Thyroid gland (tissue), 4 donors: Measurements from ENCODE around the gene CDX4. TPM values are rescaled to one million over a fixed set of nuclear protein-coding genes. Genes with fewer than 3 reads are reported as not detected.

Experiments
- DNase-seq, 2 donors: peaks; one replicate each; pipeline ENCODE4 v3.0.0-alpha.2; 2019
- H3K27ac ChIP-seq, 3 donors: fragments of 200-600 bp; sonication (generic); 1 replicate in 2 of 3; 2 replicates in 1 of 3; pipeline ENCODE4 v1.5.1; 2016 to 2019; ENCODE audit warnings: mild to moderate bottlenecking in 1 of 3, moderate library complexity in 1 of 3
- H3K27me3 ChIP-seq: fragments of 200-600 bp; sonication (generic); one replicate; pipeline ENCODE4 v1.5.1; 2019
- H3K36me3 ChIP-seq, 2 donors: fragments of 200-600 bp; sonication (generic); one replicate each; pipeline ENCODE4 v1.5.1; 2016 to 2019
- H3K4me1 ChIP-seq, 2 donors: fragments of 200-600 bp; sonication (generic); one replicate each; pipeline ENCODE4 v1.5.1; 2017 to 2019
- H3K4me3 ChIP-seq, 3 donors: fragments of 200-600 bp; sonication (generic); replicated peaks in 1 of 3; 1 replicate in 2 of 3; 2 replicates in 1 of 3; pipeline ENCODE4 v1.5.1; 2016; ENCODE audit warnings: mild to moderate bottlenecking in 1 of 3
- H3K9me3 ChIP-seq: fragments of 200-600 bp; sonication (generic); one replicate; pipeline ENCODE4 v1.5.1; 2017
- POLR2A ChIP-seq, 2 donors: fragments of 450-650 bp; IDR thresholded peaks; one replicate each; pipeline ENCODE4 v1.6.1; 2017; ENCODE audit warnings: antibody characterized with exemption in 2 of 2, mild to moderate bottlenecking in 2 of 2, moderate library complexity in 1 of 2
- WGBS, 2 donors: methylation state at CpG; one replicate each; pipeline ENCODE4 v1.1.5; 2017; 5-methylcytosine and 5-hydroxymethylcytosine counted together
- intact Hi-C: fragments of 100-400 bp; cut with DNase I; formaldehyde crosslinking; loops from one replicate; pipeline ENCODE4 v1.15.1; 2023
- total RNA-seq, 4 donors: library from RNA; depleted of rRNA; stranded (reverse); fragments of >200 nt; gene quantifications; one replicate each; pipeline ENCODE4 v1.2.3, GENCODE V29; 2016
- TF ChIP-seq, protein P1 (sequence below), 6 experiments: fragments of 200-600 bp in 3 of 6; fragments of 450-650 bp in 3 of 6; sonication (generic) in 3 of 6; IDR thresholded peaks; one replicate each; pipeline ENCODE4 v1.5.1; 2016 to 2019; ENCODE audit warnings: antibody characterized with exemption in 6 of 6, mild to moderate bottlenecking in 2 of 6, inconsistent platforms in 1 of 6, moderate library complexity in 1 of 6

Gene CDX4, protein sequence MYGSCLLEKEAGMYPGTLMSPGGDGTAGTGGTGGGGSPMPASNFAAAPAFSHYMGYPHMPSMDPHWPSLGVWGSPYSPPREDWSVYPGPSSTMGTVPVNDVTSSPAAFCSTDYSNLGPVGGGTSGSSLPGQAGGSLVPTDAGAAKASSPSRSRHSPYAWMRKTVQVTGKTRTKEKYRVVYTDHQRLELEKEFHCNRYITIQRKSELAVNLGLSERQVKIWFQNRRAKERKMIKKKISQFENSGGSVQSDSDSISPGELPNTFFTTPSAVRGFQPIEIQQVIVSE
- total RNA-seq, result not detected

DNA sequence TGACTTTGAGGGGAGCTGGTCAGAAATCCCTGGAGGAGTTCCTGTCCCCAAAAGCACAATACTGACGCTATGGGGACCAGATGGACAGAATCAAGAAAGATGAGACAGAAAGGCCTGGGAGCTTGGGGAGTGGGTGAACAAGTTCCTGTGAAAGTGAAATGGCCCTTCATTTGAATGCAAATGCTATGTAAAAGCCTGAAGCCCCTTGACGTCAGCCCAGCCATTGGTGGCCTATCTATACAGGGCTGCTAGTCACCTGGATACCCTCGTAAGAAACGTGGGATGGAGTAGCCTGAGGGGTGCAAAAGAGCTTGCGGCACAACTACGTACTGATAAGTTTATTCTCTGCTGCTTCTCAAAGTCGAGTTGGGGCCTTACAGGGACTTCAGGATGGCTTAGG is at the start of gene CDX4:
Gene CDX4, plus strand, starts transcription at position 223 of the 400 bp plus-strand sequence. CDS start 201 bp downstream, outside the sequence.
- Histone ChIP-seq H3K27ac (no peak within 1 kb of the TSS), H3K4me3 (no peak within 1 kb of the TSS), H3K4me1 (no peaks in the 10 kb centered on the region), H3K27me3 (no peaks in the 10 kb centered on the region), H3K36me3 (no peaks in the 10 kb centered on the region), H3K9me3 (no peaks in the 10 kb centered on the region)
- WGBS, 2 donors, result 24 to 42% methylated on average over 5 to 7 of the region's 7 CpGs
- no peak for DNase-seq
- intact Hi-C loops, result no loop called here
- no peak for TF ChIP-seq POLR2A (IDR thresholded peaks at IDR 0.05)
- TF ChIP-seq, protein P1, sequence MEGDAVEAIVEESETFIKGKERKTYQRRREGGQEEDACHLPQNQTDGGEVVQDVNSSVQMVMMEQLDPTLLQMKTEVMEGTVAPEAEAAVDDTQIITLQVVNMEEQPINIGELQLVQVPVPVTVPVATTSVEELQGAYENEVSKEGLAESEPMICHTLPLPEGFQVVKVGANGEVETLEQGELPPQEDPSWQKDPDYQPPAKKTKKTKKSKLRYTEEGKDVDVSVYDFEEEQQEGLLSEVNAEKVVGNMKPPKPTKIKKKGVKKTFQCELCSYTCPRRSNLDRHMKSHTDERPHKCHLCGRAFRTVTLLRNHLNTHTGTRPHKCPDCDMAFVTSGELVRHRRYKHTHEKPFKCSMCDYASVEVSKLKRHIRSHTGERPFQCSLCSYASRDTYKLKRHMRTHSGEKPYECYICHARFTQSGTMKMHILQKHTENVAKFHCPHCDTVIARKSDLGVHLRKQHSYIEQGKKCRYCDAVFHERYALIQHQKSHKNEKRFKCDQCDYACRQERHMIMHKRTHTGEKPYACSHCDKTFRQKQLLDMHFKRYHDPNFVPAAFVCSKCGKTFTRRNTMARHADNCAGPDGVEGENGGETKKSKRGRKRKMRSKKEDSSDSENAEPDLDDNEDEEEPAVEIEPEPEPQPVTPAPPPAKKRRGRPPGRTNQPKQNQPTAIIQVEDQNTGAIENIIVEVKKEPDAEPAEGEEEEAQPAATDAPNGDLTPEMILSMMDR (IDR thresholded peaks at IDR 0.05), result no peak

DNA sequence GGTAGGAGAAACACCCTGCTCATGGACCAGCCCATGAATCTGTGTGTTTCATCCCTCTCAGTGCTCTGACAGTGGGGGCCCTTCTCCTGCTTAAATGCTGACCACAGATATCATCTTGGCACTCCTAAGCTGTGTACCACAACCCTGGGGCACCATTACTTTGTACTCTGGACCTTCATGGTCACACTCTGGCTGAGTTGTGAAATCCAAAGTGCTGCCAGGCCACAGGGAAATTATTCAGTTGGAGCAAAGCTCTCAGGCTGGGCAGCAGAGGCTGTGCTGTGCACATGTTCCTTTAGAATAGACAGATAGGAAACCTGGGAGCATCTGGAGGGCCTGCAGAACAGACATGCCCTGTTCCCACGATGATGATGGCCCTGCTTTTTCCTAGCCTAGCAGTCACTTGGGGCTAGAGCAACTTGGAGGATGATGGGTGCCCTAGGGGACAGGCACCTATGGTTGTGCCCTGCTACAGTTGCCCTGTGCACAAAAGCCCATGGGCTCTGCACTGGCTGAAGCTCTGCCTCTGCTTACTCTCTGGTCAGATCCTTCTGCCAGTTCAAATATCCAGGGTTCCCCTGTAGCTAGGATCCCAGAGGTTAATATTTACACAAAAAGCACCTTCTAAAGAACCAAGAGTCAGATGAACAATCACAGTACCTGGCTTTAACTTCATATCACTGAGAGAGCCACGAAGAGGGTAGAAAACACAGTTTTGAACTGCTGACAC is 48.5 kb upstream of the CDX4 start:
- intact Hi-C loops, result no loop called here
- Histone ChIP-seq H3K4me3 (no peak overlapping the region), H3K4me1 (no peaks in the 10 kb centered on the region), H3K36me3 (no peaks in the 10 kb centered on the region), H3K27ac (no peak overlapping the region), H3K27me3 (no peaks in the 10 kb centered on the region), H3K9me3 (no peaks in the 10 kb centered on the region)
- no peak for DNase-seq
- no peak for TF ChIP-seq POLR2A (IDR thresholded peaks at IDR 0.05)
- TF ChIP-seq, protein P1 (IDR thresholded peaks at IDR 0.05), result no peak
- 76 to 80% methylated on average over 1 to 2 of the region's 2 CpGs for WGBS, 2 donors

DNA sequence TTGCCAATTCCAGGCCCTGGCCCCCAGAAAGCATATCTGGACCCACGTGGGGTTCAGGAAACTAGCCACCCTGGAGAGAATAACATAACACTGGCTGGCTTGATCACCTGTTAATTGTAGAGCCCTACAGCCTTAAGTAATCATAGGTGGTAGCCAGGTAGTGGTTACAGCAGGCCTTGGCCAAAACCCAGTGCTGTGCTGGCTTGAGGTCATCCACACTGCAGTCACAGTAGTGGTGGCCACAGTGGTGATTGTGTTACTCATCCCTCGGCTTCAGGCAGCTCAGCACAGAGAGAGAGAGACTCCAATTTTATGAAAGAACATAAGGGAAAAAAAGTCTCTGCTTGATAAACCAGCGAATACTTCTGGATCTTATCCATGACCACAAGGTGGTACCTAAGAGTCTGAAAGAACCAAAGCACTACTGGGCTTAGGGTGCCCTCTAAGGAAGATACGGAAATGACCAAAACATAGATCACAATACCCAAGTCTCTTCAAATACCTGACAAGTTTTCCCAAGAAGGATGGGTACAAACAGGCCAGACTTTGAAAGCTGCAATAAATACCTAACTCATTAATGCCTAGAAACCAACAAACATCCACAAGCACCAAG is 46.6 kb upstream of the CDX4 start:
- H3K9me3 ChIP-seq, result no peaks in the 10 kb centered on the region
- H3K4me1 ChIP-seq, result no peaks in the 10 kb centered on the region
- H3K27me3 ChIP-seq, result no peaks in the 10 kb centered on the region
- H3K4me3 ChIP-seq, result no peak overlapping the region
- 79 to 81% methylated on average over 4 of the region's 4 CpGs for WGBS, 2 donors
- DNase-seq, result no peak
- intact Hi-C loops, result no loop called here
- TF ChIP-seq, protein P1 (IDR thresholded peaks at IDR 0.05), result no peak
- TF ChIP-seq POLR2A (IDR thresholded peaks at IDR 0.05), result no peak
- H3K27ac ChIP-seq, result no peak overlapping the region
- H3K36me3 ChIP-seq, result no peaks in the 10 kb centered on the region

DNA sequence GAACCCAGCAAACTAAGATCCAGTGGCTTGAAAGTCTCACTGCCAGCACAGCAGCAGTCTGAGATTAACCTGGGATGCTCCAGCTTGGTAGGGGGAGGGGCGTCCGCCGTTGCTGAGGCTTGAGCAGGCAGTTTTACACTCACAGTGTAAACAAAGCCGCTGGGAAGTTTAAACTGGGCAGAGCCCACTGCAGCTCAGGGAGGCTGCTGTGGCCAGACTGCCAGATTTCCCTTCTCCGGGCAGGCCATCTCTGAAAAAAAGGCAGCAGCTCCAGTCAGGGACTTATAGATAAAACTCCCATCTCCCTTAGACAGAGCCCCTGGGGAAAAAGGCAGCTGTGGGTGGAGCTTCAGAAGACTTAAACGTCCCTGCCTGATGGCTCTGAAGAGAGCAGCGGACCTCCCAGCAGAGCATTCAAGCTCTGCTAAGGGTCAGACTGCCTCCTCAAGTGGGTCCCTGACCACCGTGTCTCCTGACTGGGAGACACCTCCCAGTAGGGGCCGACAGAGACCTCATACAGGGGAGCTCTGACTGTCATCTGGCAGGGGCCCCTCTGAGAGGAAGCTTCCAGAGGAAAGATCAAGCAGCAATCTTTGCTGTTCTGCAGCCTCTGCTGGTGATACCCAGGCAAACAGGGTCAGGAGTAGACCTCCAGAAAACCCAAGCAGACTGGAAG is 45.1 kb upstream of the CDX4 start:
- no peaks in the 10 kb centered on the region for H3K27me3 ChIP-seq
- no peak for TF ChIP-seq POLR2A (IDR thresholded peaks at IDR 0.05)
- TF ChIP-seq, protein P1 (IDR thresholded peaks at IDR 0.05), result no peak
- no peak for DNase-seq
- no peaks in the 10 kb centered on the region for H3K9me3 ChIP-seq
- H3K36me3 ChIP-seq, result no peaks in the 10 kb centered on the region
- no peak overlapping the region for H3K4me3 ChIP-seq
- H3K4me1 ChIP-seq, result no peaks in the 10 kb centered on the region
- intact Hi-C loops, result no loop called here
- no peak overlapping the region for H3K27ac ChIP-seq
- 10% methylated on average over 2 of the region's 9 CpGs; no CpG with 5 or more reads in 1 of the 2 donors for WGBS, 2 donors
